Lower lobe of right lung (tissue), 2 donors: ENCODE results near the gene ANK3. TPM values are rescaled to one million over a fixed set of nuclear protein-coding genes. Genes with fewer than 3 reads are reported as not detected.

Experiments
- ATAC-seq, 2 donors: fragments of 200-7000 bp; cut with Tn5 transposase; one replicate each; pipeline ENCODE4 v1.9.1; 2020 to 2022; ENCODE audit warnings: mild to moderate bottlenecking in 2 of 2, moderate library complexity in 2 of 2
- DNase-seq: peaks from one replicate; pipeline ENCODE4 v3.0.0-alpha.2; 2020
- H3K27ac ChIP-seq: fragments of 200-600 bp; one replicate; pipeline ENCODE4 v1.8.0; 2022
- H3K27me3 ChIP-seq: fragments of 200-600 bp; one replicate; pipeline ENCODE4 v1.8.0; 2022; ENCODE audit warnings: low read depth
- H3K36me3 ChIP-seq: fragments of 200-600 bp; one replicate; pipeline ENCODE4 v1.8.0; 2022; ENCODE audit warnings: mild to moderate bottlenecking
- H3K4me1 ChIP-seq: fragments of 200-600 bp; one replicate; pipeline ENCODE4 v1.8.0; 2022
- H3K4me3 ChIP-seq: fragments of 200-600 bp; one replicate; pipeline ENCODE4 v1.8.0; 2022; ENCODE audit warnings: mild to moderate bottlenecking
- H3K9me3 ChIP-seq: fragments of 200-600 bp; one replicate; pipeline ENCODE4 v1.8.0; 2022
- intact Hi-C: fragments of 100-400 bp; cut with DNase I; formaldehyde crosslinking; loops from one replicate; pipeline ENCODE4 v1.11.0; 2022
- total RNA-seq: library from RNA; stranded (reverse); fragmentation: NEBNext Ultra II Directional; extraction: Animal tissue kit (Norgen Biotek cat#: 25700); gene quantifications from one replicate; pipeline ENCODE4 v1.2.1, GENCODE V29; 2021
- TF ChIP-seq, protein P1 (sequence below): fragments of 200-600 bp; IDR thresholded peaks from one replicate; pipeline ENCODE4 v1.8.0; 2022; ENCODE audit warnings: antibody characterized with exemption, mild to moderate bottlenecking
- donor health status: DM: no; HTN: yes; CAD: no; lungs with severe emphysema.

ANK3 gene
- total RNA-seq, 1 donor from 2014 or later: 75.9 TPM

DNA sequence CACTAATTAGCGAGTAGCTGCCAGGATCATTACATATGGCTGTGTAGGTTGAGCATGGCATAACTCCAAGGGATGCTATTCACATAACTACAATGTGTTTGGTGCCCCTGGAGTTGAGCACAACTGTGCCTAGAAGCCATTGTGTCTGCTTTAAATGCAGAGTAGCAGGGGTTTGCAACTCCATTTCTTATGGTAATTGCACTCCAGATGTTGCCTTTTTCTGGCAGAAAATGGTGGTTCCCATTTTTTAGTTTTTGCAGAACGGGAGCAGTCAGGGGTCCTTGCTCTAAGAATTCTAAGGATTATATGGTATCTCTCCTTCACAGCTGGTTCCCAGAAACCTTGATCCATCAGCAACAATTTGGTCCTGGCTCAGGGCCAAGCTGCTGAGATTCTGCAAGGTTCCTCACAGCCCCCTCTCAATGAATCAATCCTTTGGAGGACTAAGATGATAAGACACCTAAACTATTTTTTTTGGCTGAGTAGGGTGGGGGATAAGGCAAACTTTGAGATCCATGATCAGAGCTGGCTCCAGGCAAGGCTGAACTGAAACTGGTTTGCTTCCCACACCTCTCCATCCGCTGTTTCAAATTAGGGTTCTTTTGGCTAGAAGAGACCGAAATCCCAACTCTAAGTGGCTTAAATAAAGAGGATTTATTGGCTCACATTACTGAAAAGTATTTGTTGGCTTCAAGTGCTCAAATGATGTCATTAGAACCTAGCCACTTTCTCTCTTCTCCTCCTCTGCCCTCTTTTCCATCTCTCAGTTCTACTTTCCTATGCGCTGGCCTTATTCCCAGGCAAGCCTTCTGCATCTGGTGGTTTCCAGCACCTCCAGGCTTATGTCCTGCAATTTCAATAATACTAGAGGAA is 385.8 kb downstream of the ANK3 start:
- Histone ChIP-seq H3K9me3 (no peaks in the 10 kb centered on the region), H3K36me3 (no peaks in the 10 kb centered on the region), H3K4me3 (no peak overlapping the region), H3K27ac (no peak overlapping the region), H3K27me3 (no peaks in the 10 kb centered on the region), H3K4me1 (no peaks in the 10 kb centered on the region)
- DNase-seq: no peak
- no peak for ATAC-seq
- TF ChIP-seq, protein P1, sequence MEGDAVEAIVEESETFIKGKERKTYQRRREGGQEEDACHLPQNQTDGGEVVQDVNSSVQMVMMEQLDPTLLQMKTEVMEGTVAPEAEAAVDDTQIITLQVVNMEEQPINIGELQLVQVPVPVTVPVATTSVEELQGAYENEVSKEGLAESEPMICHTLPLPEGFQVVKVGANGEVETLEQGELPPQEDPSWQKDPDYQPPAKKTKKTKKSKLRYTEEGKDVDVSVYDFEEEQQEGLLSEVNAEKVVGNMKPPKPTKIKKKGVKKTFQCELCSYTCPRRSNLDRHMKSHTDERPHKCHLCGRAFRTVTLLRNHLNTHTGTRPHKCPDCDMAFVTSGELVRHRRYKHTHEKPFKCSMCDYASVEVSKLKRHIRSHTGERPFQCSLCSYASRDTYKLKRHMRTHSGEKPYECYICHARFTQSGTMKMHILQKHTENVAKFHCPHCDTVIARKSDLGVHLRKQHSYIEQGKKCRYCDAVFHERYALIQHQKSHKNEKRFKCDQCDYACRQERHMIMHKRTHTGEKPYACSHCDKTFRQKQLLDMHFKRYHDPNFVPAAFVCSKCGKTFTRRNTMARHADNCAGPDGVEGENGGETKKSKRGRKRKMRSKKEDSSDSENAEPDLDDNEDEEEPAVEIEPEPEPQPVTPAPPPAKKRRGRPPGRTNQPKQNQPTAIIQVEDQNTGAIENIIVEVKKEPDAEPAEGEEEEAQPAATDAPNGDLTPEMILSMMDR: no peak
- intact Hi-C loops: no loop called here

GRCh38 chr10:60000747-60001146 is 388.9 kb downstream of the ANK3 start:
- Histone ChIP-seq H3K36me3 (no peaks in the 10 kb centered on the region), H3K4me3 (no peak overlapping the region), H3K27ac (no peak overlapping the region), H3K9me3 (no peaks in the 10 kb centered on the region), H3K27me3 (no peaks in the 10 kb centered on the region), H3K4me1 (no peaks in the 10 kb centered on the region)
- intact Hi-C loops: no loop called here
- TF ChIP-seq, protein P1: no peak
- ATAC-seq (no peak), DNase-seq (no peak)

DNA sequence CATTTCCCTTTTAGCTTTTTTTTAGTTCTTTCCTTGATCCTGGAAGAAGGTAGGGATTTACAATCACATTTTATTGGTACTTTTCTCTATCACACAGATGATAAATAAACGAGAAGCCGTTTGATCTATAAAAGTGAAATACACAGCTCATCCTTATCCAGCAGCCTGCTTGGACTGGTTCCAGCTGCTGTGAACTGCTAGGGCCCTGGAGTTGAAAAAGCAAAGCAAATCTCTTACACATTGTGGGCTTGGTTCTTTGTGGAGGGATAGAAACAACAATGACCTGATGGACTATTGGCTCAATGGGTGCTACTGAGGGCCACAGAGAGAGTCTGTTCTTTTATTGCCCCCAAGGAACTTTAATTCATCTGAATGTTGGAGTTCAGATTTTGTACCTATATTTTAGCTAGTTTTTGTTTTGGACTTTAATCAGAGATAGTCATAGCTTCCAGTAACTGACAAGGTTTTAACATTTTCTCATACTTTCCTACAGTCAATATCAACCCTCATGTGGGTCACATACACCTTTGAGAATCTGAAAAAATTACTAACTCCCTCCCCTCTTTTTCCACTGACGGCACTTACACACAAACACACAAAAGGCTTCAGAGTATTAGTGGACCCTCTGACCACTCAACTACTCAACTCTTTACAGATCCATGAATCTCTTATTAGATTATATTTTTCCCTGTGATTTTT is 391.7 kb downstream of the ANK3 start:
- no peak overlapping the region for H3K27ac ChIP-seq
- DNase-seq: no peak
- no peak for ATAC-seq
- no peaks in the 10 kb centered on the region for H3K27me3 ChIP-seq
- no peaks in the 10 kb centered on the region for H3K9me3 ChIP-seq
- TF ChIP-seq, protein P1: no peak
- intact Hi-C loops: no loop called here
- H3K4me1 ChIP-seq: no peaks in the 10 kb centered on the region
- H3K4me3 ChIP-seq: no peak overlapping the region
- no peaks in the 10 kb centered on the region for H3K36me3 ChIP-seq

DNA sequence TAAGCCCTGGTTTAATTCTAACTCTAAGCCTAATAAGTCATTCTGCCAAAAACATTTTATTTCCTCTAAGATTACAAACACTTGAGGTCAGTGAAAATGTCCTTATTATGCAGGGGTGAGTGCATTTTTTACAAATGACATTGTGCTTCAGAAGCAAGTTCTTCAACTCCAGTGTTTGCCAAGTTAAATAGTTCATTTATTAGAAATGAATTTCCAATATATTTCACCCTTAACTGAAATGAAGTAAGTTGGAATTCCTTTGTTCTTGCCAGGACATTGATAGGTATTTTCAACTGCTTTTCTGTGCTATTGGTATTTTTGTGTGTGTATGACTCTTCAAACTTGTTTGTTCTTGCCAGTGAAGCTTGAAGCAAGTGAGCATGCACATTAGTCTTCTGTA is 393.8 kb downstream of the ANK3 start:
- H3K4me3 ChIP-seq: no peak overlapping the region
- H3K27me3 ChIP-seq: no peaks in the 10 kb centered on the region
- TF ChIP-seq, protein P1: no peak
- H3K27ac ChIP-seq: peak overlapping the region; percentile 37
- H3K4me1 ChIP-seq: no peaks in the 10 kb centered on the region
- H3K9me3 ChIP-seq: no peaks in the 10 kb centered on the region
- H3K36me3 ChIP-seq: no peaks in the 10 kb centered on the region
- ATAC-seq (peak; percentile 47 to 68), DNase-seq (no peak)
- intact Hi-C loops: no loop called here

GRCh38 chr10:59993931-59994330 is 395.7 kb downstream of the ANK3 start:
- Histone ChIP-seq H3K4me3 (no peak overlapping the region), H3K4me1 (no peaks in the 10 kb centered on the region), H3K9me3 (no peaks in the 10 kb centered on the region), H3K27me3 (no peaks in the 10 kb centered on the region), H3K27ac (no peak overlapping the region), H3K36me3 (no peaks in the 10 kb centered on the region)
- TF ChIP-seq, protein P1: no peak
- DNase-seq (no peak), ATAC-seq (no peak)
- intact Hi-C loops: no loop called here
